Right ventricle myocardium inferior (tissue), 1 donor: ENCODE results near the gene TSKS. TPM values are rescaled to one million over a fixed set of nuclear protein-coding genes. Genes with fewer than 3 reads are reported as not detected.
A peak's percentile ranks its signal among the peaks of the same experiment; 100 is the strongest.
"Not testable (repeated sequence)": the region's sequence is repeated elsewhere in the genome, so short reads cannot be mapped to it uniquely, and the experiment has no call there.

Experiments used
- ATAC-seq: fragments of 200-7000 bp; cut with Tn5 transposase; one replicate; pipeline ENCODE4 v1.9.1; 2020; ENCODE audit warnings: mild to moderate bottlenecking, moderate library complexity
- DNase-seq: peaks from one replicate; pipeline ENCODE4 v3.0.0; 2021; ENCODE audit errors: missing footprints
- intact Hi-C: fragments of 100-400 bp; cut with DNase I; formaldehyde crosslinking; loops from one replicate; pipeline ENCODE4 v1.11.0; 2022
- total RNA-seq: library from RNA; stranded (reverse); fragmentation: NEBNext Ultra II Directional; extraction: Animal tissue kit (Norgen Biotek cat#: 25700); gene quantifications from one replicate; pipeline ENCODE4 v1.2.1, GENCODE V29; 2021
- donor health status: DM: no; HTN: yes; CAD: no; lungs with severe emphysema.

TSKS gene
- total RNA-seq, 1 donor from 2014 or later, result 0.57 TPM

DNA sequence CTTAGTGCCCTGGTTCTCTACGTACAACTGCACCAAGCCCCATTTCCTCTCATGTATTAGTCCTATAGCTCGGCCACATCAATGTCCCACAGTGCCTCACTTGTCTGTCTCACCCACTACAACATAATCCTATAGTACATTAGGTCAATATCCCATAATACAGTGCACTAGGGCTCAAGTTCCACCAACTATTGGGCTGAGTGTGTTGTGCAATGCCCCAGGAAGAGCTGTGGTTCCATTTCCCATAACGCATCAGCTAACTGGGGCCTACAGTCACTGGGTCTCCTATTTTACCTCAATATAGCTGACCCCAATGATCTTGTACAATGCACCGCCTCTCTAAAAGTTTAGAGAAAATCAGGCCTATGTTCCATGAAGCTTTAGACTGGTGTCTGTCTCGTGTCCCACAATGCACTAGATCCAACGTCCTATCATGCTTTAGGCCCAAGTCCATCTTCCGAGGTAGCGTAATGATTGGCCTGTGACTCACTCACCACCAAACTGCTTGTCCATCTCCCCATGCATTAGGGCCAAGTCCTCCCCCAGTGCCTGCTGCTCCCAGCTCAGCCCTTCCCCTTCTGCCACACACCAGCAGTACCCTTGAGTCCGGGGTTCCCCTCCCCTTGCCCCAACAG, 21.8 kb downstream of the TSKS start:
- ATAC-seq (no peak), DNase-seq (no peak)
- intact Hi-C loops, result no loop called here

DNA sequence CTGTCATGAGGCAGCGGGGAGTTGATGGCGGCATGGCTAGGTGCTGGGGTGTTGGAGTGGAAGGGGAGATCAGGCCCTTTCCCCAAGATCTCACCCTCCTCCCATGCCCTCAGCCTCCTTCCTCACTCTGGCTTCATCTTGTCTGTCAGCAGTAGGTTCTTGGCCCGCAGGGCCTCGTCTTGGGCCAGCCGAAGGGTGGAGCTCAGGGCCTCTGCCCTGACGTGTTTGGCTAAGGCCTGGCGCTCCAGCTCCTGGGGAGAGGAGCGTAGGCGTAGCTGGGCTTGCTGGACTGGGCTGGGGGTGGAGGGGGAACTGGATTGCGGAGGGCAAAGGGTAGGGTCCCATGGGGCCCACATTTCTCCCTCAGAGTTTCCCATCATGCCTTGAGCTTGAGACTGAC, 23.2 kb downstream of the TSKS start:
- no peak for ATAC-seq
- intact Hi-C loops, result no loop called here

DNA sequence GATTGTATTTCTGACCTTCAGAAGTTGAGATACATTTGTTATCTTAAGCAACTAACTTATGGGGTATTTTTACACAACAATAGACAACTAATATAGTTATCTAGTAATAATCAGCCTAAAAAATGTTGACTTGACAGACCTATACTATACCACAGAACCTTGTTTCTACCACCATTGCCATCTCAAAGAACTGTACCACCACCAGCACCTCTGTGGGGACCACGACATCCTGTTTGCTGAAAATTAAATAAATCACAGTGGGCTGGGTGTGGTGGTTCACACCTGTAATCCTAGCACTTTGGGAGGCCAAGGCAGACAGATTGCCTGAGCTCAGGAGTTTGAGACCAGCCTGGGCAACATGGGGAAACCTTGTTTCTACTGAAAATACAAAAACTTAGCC, 24.0 kb downstream of the TSKS start:
- intact Hi-C loops, result no loop called here
- ATAC-seq (no peak), DNase-seq (no peak)

More for the DNA sequence above, 23.2 kb downstream of the TSKS start:
- no peak for DNase-seq

GRCh38 chr19:49738268-49738667, 24.8 kb downstream of the TSKS start:
- no peak for ATAC-seq
- intact Hi-C loops, result no loop called here
- DNase-seq, result no peak

- intact Hi-C loops, result no loop called here
- no peak for DNase-seq
- ATAC-seq, result no peak
These were observed 32.9 kb downstream of the TSKS start for GRCh38 chr19:49730166-49730565.

GRCh38 chr19:49727217-49728030, 35.7 kb downstream of the TSKS start:
- ATAC-seq (peak; percentile 84), DNase-seq (peak; percentile 80)

GRCh38 chr19:49719420-49719819, 43.7 kb downstream of the TSKS start:
- DNase-seq, intact Hi-C loops: not testable (repeated sequence)

More at GRCh38 chr19:49727217-49728030, 35.7 kb downstream of the TSKS start:
- intact Hi-C loops, result no loop called here

DNA sequence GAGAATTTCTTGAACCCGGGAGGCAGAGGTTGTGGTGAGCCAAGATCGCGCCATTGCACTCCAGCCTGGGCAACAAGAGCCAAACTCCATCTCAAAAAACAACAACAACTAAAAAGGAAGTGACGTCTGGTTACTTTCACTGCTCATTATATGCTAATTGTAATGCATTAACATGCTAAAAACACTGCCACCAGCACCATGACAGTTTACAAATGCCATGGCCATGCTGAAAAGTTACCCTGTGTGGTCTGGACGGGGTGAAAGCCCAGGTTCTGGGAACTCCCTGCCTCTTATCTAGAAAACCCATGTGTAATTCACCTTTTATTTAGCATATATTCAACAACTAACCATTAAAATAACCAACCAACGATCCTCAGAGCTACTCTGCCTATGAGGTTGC, 44.1 kb downstream of the TSKS start:
- intact Hi-C loops, result no loop called here
- ATAC-seq, result no peak
- no peak for DNase-seq

More at GRCh38 chr19:49719420-49719819, 43.7 kb downstream of the TSKS start:
- ATAC-seq, result not testable (repeated sequence)

DNA sequence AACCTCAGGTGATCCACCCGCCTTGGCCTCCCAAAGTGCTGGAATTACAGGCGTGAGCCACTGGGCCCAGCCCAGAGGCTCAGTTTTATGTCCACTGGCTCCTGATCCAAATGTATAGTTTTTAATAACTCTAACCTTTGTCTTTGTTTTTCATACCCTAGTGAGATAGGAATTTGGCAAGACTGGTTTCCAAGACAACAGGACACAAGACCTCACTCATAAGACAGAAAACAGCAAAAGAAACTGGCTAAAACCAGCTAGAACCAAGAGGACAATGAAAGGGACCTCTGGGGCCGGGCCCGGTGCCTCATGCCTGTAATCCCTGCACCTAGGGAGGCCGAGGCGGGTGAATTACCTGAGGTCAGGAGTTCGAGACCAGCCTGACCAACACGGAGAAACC, 44.6 kb downstream of the TSKS start:
- DNase-seq (no peak), ATAC-seq (no peak)
- intact Hi-C loops, result no loop called here

GRCh38 chr19:49716154-49716553, 47.0 kb downstream of the TSKS start:
- DNase-seq (no peak), ATAC-seq (no peak)
- intact Hi-C loops, result no loop called here

- ATAC-seq, result no peak
- intact Hi-C loops, result no loop called here
These were observed 49.8 kb downstream of the TSKS start for GRCh38 chr19:49713236-49713845.

DNA sequence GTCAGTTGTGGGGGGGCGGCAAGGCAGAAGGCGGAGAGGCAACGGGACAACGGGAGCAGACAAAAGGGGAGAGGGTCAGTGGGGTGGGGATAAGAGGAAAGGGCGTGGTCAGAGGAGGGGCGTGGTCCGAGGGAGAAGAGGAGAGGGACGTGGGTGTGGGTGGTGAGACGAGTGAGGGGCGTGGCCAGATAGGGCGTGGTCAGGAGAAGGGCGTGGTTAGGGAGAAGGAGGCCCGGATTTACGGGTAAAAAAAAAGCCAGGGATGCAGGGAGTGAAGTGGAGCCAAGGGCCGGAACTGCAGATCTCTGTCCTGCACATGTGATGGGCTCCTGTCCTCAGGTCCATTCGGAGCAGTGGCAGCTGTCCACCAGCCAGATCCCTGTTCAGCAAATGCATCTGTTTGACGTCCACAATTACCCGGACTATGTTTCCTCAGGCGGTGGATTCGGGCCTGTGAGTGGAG, 50.7 kb downstream of the TSKS start:
- DNase-seq, result no peak
- intact Hi-C loops, result no loop called here
- ATAC-seq, result peak; percentile 61

More at GRCh38 chr19:49713236-49713845, 49.8 kb downstream of the TSKS start:
- DNase-seq, result no peak

DNA sequence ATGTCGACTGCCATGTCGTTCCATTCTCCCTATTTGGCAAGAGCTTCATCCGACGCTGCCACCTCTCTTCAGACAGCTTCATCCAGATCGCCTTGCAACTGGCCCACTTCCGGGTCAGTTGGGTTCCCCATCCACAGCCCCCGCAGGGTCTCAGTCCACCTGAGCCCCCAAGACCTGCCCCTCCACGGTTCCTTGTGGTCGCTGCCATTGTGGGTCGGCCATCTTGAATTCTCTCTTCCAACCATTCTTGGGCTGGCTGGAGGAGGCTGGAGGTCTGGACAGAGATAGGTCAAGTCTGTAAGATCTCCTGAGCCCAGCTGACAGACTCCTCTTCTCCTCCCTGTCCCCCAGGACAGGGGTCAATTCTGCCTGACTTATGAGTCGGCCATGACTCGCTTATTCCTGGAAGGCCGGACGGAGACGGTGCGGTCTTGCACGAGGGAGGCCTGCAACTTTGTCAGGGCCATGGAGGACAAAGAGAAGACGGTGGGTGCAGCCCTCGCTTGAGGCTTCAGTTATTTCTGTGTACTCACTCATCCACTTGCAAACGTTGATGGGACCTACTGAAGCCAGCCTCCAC, 52.6 kb downstream of the TSKS start:
- ATAC-seq (no peak), DNase-seq (no peak)
- intact Hi-C loops, result no loop called here

DNA sequence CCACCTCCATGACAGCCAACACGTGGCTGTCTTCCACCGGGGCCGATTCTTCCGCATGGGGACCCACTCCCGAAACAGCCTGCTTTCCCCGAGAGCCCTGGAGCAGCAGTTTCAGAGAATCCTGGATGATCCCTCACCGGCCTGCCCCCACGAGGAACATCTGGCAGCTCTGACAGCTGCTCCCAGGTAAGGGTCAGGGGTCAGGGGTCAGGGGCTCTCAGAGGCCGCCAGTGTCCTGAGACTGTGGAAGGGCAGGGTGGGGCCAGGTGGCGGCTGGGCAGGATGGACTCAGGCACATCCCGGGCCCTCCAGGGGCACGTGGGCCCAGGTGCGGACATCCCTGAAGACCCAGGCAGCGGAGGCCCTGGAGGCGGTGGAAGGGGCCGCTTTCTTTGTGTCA, 57.2 kb downstream of the TSKS start:
- intact Hi-C loops, result no loop called here
- ATAC-seq (no peak), DNase-seq (no peak)

DNA sequence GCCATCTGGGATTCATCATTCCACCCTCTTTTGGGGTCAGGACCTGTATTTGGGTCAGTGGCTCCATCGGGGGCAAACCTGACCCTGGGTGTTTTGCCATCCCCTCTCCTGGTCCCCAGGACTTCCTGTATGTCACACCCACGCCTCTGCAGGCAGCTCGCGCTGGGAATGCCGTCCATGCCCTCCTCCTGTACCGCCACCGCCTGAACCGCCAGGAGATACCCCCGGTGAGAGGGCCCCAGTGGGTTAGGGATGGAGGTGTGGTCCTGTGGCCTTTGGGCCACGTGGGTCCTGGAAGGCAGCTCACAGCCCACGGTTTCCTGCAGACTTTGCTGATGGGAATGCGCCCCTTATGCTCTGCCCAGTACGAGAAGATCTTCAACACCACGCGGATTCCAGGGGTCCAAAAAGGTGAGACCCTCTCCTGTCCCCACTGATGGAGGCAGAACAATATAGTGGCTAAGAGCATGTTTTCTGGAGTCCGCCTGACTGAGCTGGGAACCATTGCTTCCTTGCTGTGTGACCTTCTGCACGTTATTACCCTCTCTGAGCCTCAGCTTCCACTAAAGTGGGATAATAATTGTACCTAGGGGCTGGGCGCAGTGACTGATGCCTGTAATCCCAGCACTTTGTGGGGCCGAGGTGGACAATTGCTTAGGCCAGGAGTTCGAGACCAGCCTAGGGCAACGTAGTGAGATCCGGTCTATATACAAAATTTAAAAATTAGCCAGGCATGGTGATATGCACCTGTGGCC, 58.0 kb downstream of the TSKS start:
- no peak for ATAC-seq
- intact Hi-C loops, result no loop called here
- DNase-seq, result no peak

GRCh38 chr19:49701271-49701786, 61.8 kb downstream of the TSKS start:
- ATAC-seq, result no peak
- intact Hi-C loops, result no loop called here
- DNase-seq, result no peak

GRCh38 chr19:49700563-49700962, 62.5 kb downstream of the TSKS start:
- no peak for ATAC-seq
- no peak for DNase-seq
- intact Hi-C loops, result no loop called here

DNA sequence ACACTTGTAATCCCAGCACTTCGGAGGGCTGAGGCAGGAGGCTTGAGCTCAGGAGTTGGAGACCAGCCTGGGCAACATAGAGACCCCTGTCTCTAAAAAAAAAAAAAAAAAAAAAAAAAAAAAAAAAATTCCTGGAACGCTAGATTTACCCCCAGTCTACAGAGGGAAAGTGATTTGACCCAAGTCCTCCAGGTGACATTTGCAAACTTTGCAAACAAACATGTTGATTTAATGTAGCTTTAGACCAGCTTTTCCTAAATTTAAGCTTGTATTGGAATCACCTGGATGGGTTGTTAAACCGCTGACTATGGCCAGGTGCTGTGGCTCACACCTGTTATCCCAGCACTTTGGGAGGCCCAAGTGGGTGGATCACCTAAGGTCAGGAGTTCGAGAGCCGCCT, 63.7 kb downstream of the TSKS start:
- intact Hi-C loops, result no loop called here
- DNase-seq (no peak), ATAC-seq (no peak)

- intact Hi-C loops, result no loop called here
- ATAC-seq, result no peak
- no peak for DNase-seq
These were observed 66.2 kb downstream of the TSKS start for GRCh38 chr19:49696865-49697264.
